22Rv1 (cell line): ENCODE results near the gene SERP2.

Experiments used
- CTCF ChIP-seq: fragments of 450-650 bp; IDR thresholded peaks from 2 replicates; pipeline ENCODE4 v1.5.1; 2017; ENCODE audit warnings: mild to moderate bottlenecking
- ZFX ChIP-seq: fragments of 450-650 bp; IDR thresholded peaks from 2 replicates; pipeline ENCODE4 v1.6.1; 2017; ENCODE audit warnings: antibody characterized with exemption, borderline replicate concordance

GRCh38 chr13:44346534-44346933 lies 27.1 kb upstream of the SERP2 start:
- TF ChIP-seq CTCF, result no peak
- TF ChIP-seq ZFX, result no peak
